PC-3 (cell line): ENCODE data around the gene FGGY.

ENCODE experiments used
- CTCF ChIP-seq: fragments of 300-600 bp; sonication (generic); conservative IDR thresholded peaks from 2 replicates; pipeline ENCODE4 v1.5.1; 2017; ENCODE audit warnings: antibody characterized with exemption, low read depth, mild to moderate bottlenecking, low read length
- EZH2 ChIP-seq: fragments of 300-600 bp; sonication (generic); IDR thresholded peaks from one replicate; pipeline ENCODE4 v1.6.1; 2017; ENCODE audit warnings: antibody characterized with exemption, mild to moderate bottlenecking, low read length; ENCODE audit not compliant: unreplicated experiment
- EZH2phosphoT487 ChIP-seq: fragments of 300-600 bp; sonication (generic); IDR thresholded peaks from 2 replicates; pipeline ENCODE4 v1.6.1; 2018; ENCODE audit warnings: mild to moderate bottlenecking, antibody characterized with exemption, low read length, borderline replicate concordance

DNA sequence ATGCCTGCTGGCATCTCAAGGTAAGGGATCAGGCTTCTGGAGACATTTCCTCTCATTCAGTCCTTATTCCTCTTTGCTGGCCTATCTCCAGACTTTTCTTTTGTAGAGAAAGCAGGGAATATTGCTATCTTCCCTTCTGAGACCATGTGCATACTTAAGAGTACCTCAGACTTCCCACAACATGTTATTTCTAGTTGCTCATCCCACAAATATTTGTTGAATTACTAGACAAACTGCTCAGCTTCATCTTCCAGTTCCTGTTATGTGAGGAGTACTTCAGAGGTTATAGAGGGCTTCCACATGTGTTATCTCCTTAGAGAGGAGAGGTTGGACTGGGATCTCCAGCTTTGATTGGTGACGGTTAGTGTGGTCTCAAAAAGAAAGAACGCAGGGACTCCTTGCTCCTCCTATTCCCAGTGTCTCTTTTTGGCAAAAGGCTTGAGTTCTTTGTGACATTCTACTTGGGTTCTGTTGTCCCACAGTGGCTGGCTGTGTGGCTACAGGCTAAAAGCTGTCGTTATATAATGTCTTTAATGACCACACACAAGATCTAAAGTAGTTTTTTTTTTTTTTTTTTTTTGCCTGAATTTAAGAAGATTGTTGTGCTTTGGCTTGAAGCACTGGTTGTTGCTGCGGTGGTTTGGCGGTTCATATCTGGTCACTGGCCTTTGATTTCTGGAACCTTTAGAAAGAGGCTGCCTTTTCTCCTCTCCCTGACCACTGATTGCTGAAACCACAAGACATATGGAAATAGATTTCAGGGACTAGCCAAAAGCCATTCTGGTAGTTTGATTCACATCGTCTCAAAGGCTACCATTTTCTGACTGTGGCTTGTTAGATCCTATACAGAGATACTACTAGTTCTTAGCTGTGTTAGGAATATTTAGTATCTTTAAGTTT, 78.7 kb downstream of the FGGY start:
- TF ChIP-seq EZH2 (no peak), CTCF (no peak), EZH2phosphoT487 (no peak)
